ENCODE results near the gene FAM240A.
"Not testable (repeated sequence)": the region's sequence is repeated elsewhere in the genome, so short reads cannot be mapped to it uniquely, and the experiment has no call there.

Gene FAM240A

DNA sequence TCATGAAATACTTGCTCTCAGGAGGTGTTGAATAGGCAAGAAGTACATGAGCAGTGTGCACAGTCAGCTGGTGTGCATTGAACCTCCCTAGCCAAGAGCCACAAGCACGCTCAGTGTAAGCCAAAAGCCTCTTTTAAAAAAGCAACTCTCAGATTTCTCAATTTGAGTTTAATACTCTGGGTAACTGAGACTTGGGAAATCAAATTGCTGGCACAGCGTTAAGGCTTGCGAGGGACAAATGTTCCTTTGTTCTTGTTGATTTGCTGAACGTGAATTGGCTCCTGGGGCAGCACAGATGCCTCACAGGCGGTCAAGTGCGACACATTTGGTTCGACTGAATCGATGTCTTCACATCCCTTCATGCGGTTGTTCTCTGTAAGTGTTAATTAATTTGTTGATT is at the start of gene FAM240A:
TSS of gene FAM240A (plus strand) at position 202 of the 400 bp plus-strand sequence. CDS start at position 361, 159 bp downstream.
- in situ Hi-C loops (cut with MboI; ENCODE audit: low sequenced_read_pairs): no loop called here

DNA sequence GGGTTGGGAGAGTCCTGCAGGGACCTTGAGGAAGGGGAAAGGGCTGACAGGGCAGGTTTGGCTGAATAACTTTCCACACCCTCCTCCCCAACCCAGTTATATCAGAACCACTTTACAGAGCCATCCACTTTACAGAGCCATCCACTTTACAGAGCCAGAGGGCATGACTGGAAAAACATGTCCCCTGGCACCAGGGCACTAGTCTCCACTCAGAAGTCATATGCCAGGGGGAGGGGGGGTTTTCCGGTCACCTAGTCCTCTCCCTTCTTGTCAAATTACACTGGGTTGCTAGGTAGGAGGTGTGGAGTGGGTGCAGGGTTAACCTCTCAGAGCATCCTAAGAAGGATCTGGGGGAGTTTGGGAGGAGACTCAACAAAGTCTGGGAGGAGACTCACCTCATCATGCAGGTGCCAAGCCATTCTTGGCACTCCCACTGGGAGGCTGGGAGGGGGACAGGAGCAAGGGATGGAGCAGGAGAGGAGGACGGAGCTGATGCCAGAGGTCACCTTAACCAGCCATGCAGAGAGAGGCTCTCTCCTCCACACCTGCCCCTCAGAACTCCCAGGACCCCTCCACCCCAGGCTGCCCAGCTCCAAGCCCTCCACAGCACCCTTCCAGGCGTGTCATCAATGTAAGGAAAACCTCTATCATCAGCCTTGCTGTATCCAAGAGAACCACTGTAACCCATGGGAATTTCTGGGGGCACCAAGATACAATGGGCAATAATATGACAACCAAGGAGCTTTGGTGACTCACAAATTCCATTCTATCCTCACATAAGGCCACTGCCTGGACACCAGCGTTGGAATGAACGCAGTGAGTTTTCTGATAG is 47.9 kb upstream of the FAM240A start:
- in situ Hi-C loops (cut with MboI; ENCODE audit: low sequenced_read_pairs): no loop called here

DNA sequence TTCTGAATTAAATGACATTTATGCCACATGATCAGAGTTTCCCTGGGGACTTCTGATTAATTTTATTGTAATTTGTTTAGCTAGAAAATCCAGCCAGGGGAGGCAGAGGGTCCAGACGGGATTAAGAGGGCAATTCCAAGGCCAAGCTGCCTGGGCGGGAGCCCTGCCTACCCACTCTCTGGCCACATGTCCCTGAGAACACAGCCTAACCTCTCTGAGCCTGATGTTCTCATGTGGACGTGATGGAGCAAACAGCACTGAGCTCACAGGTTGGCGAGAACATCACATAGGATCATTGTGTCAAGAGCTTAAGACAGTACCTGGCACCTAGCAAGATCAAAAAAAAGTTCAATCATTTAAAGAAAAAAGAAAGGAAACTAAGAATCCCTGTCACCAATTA is 47.2 kb upstream of the FAM240A start:
- in situ Hi-C loops (cut with MboI; ENCODE audit: low sequenced_read_pairs): no loop called here

DNA sequence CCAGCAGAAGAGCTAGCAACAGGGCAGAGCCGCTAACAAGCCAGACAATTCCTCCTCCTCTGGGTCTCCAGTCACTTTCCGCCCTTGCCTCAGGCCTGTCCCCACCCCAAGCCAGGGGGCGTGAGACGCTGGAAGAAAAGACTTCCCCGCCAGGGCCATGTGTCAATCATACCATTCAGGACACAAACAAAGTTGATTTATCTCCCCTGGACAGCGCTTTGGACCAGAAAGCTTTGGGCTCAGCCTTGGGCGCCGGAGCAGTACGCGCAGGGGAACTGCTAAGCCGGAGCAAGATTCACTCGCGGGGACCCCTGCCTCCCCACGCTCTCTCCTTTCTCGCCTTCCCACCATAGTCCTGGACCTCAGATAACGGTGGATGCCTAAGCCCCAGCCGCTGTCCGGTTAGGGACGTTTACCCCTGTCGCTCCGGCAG is 46.7 kb upstream of the FAM240A start:
- in situ Hi-C loops (cut with MboI; ENCODE audit: low sequenced_read_pairs): no loop called here

DNA sequence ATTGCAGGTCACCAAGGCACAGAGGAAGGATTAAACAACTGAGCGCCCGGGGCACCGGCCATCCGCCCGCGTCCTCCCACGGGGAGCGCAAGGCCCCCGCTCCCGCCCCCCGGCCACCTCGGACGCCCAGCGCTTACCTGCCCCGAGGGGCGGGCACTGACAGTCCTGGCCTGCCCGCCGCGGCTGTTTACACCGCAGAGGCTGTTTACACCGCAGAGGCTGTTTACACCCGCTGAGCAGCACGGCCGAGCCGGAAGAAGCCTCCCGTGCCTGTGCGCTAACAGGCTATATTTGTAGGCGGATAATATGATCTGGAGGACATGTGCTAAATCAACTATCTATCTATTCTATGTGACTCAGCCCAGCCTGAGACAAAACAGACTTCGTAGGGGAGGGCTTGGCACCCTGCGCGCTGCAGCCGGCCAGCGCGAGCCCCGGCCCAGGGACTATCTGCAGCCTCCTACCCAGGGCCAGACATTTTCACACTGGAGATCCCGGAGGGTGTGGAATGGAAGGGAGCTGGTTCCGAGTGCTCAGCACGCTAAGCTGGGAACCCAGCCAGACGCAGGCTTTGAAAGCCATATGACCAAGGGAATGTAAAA is 46.2 kb upstream of the FAM240A start, which contains the start of gene LRRC2:
TSS of gene LRRC2 (minus strand) at position 263 of the 602 bp plus-strand sequence. CDS start 14,711 bp downstream, outside the sequence.
- in situ Hi-C loops (cut with MboI; ENCODE audit: low sequenced_read_pairs): no loop called here

DNA sequence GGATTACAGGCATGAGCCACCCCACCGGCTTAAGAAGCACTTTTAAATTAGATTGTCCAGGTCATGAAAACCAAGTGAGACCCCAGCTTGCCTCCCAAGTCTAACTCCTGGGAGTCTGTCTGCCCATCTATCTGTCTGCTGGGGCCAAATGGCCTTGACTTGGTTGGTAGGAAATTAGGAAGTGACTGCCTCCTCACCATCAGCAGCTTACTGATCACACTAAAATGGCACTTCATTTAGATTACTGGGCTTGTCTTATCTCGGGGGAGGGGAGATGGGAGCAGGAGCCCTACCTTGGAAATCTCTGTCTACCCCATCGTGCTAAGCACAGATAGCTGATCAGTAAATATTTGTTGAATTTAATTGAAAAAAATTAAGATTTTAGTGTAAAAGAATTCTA is 40.6 kb upstream of the FAM240A start:
- in situ Hi-C loops (cut with MboI; ENCODE audit: low sequenced_read_pairs): no loop called here

DNA sequence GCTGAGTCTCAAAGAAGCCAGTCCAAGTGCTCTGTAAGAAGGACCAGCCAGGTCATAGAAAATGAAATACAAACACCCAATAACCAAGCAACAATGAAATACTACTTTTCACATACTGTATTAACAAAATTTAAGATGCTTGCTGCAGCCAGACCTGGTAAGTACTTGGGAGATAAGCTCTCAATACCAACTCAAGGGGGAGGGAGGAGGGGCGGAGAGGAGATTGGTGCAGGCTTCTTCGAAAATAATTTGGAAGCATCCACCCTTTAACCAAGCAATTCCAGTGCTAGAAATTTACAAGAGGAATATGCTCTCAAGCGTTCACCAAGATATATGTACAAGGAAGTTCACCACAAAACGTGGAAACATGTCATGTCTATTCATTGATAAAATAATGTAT is 38.6 kb upstream of the FAM240A start:
- in situ Hi-C loops (cut with MboI; ENCODE audit: low sequenced_read_pairs): no loop called here

DNA sequence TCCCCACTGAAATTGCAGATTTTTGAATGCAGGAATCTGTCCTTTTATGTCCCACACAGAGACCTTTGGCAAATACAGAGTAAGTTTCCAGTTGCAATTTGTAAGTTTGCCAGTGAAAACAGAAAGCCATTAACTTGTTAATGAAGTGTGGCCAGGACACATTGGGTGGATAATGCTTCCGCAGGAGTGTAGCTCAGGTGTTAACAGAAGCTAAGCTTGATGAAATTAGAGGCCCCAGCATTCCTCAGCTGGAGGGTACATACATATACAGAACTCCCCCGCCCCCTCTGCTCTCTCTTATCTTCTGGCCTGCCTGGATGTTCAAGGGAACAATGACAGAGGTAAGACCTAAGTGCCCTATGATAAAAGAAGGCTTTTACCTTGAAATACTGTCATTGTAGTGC is 38.1 kb upstream of the FAM240A start:
- in situ Hi-C loops (cut with MboI; ENCODE audit: low sequenced_read_pairs): no loop called here

GRCh38 chr3:46574881-46575576 is 37.3 kb upstream of the FAM240A start:
- in situ Hi-C loops (cut with MboI; ENCODE audit: low sequenced_read_pairs): no loop called here

GRCh38 chr3:46575577-46576222 is 36.6 kb upstream of the FAM240A start:
- in situ Hi-C loops (cut with MboI; ENCODE audit: low sequenced_read_pairs): no loop called here

GRCh38 chr3:46576386-46576785 is 35.9 kb upstream of the FAM240A start:
- in situ Hi-C loops (cut with MboI; ENCODE audit: low sequenced_read_pairs): no loop called here

DNA sequence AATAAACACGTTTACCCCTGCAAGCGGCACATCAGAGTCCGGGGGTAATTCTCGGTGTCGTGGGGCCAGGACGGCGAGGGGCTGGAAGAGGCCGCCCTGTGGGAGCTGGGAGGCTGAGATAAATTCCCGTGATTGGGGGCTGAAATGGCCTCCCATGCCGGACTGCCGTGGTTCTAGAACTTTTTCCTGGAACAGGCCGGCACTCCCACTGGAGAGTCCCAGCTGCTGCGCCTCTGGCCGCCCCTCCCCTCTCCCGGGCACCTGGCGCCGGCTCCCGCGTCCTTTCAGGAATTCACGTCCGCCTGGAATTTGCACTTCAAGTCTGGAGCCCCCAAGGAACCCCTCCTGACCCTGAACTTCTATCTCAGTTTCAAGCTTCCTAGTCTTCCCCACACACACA is 35.4 kb upstream of the FAM240A start:
- in situ Hi-C loops (cut with MboI; ENCODE audit: low sequenced_read_pairs): no loop called here

DNA sequence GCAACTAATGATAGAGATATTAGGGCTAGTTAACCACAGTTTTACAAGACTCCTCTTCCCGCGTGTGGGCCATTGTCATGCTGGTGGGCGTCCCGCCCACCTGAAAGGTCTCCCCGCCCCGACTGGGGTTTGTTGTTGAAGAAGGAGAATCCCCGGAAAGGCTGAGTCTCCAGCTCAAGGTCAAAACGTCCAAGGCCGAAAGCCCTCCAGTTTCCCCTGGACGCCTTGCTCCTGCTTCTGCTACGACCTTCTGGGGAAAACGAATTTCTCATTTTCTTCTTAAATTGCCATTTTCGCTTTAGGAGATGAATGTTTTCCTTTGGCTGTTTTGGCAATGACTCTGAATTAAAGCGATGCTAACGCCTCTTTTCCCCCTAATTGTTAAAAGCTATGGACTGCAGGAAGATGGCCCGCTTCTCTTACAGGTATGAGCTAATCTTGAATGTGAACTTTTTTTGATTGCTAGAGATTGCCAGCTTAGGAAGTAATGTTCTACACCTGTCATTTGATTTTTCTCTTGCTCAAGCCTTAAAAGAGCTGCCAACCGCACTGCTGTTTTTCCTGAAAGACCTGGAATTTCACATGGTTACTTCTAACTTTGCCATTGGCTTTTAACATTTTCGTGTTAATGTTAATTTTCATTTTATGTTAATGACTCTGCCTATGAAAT is 34.6 kb upstream of the FAM240A start:
- in situ Hi-C loops (cut with MboI; ENCODE audit: low sequenced_read_pairs): not testable (repeated sequence)

DNA sequence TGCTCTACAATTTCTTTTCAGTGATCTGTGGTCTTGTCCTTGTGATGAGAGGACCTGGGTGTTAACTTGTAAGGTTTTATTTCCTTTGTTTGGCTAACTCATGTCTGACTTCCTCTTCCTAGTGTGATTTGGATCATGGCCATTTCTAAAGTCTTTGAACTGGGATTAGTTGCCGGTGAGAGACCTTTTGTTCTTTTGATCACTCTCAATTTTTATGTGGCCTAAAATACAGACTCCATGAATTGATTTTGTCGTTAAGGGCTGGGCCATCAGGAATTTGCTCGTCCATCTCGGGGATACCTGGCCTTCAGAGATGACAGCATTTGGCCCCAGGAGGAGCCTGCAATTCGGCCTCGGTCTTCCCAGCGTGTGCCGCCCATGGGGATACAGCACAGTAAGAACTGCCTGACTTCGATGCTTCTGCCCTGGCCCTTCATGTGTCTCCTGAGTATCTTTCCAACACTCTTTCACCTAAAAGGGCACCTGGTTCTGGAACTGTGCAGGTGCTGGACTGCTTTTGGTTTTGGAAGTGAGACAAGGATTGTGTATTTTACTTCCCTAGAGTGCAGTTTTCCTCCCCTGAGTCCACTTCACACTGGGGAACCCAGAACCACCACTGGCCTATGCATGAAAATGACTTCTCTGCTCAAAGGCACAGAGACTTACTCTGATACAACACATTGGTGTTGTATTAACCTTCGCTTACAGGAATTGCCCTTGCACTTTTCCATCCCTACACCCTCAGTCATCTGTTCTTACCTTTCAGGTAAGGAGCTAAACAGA is 33.2 kb upstream of the FAM240A start:
- in situ Hi-C loops (cut with MboI; ENCODE audit: low sequenced_read_pairs): no loop called here

GRCh38 chr3:46579756-46580286 is 32.5 kb upstream of the FAM240A start:
- in situ Hi-C loops (cut with MboI; ENCODE audit: low sequenced_read_pairs): no loop called here

DNA sequence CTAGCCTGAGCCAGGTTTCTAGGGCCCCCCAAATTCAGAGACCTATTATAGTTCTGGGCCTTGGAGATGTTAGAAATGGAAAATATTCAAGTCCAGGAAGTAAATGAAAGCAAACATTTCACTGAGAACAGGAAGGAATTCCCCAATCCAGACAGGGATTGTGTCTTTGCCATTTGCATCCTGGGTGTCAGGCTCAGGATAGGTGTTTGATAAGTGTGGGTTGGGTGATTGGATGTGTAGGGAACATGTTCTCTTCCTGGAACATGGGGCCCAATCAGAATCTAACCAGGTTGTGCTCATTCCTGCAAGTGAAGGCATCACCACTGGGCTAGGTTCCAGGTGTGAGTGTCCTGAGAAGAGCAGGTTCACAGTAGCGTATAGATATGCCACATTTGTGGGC is 31.6 kb upstream of the FAM240A start:
- in situ Hi-C loops (cut with MboI; ENCODE audit: low sequenced_read_pairs): no loop called here

DNA sequence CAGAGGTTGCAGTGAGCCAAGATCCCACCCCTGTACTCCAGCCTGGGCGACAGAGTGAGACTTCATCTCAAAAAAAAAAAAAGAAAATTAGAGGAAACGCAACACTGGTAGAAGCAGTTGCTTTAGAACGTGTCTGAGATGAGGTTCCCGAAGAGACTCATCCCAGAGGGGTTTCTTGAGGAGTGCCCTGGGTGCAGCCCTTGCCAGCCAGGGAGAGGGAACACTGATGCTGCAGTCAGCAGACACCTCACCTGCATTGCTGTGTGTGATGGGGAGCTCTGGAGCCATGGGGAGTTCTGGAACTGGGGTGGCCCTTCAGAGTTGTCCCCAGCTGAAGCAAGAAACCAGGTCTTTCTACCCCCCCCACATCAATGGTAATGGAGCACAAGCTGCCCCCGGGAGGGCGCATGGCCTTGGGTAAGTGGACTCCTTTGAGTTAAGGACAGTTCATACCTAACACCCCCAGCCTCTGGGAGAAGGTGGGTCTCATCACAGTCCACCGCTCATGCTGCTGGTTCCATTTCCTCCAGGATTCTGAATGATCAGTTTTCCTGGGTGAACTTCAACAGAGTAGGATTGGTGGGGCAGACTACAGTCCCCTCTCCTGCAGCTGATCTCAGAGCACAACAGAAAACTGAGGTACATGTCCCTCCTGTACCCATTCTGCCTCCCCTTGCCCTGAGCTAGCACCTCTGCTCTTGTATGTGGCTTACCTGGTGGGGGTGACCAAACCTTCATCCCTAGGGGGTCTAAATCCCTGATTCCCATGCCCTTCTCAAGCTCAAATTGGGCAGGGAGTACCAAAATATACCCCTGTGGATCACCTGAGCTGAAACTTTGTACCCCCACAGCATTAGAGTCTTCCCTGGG is 27.5 kb upstream of the FAM240A start:
- in situ Hi-C loops (cut with MboI; ENCODE audit: low sequenced_read_pairs): no loop called here

DNA sequence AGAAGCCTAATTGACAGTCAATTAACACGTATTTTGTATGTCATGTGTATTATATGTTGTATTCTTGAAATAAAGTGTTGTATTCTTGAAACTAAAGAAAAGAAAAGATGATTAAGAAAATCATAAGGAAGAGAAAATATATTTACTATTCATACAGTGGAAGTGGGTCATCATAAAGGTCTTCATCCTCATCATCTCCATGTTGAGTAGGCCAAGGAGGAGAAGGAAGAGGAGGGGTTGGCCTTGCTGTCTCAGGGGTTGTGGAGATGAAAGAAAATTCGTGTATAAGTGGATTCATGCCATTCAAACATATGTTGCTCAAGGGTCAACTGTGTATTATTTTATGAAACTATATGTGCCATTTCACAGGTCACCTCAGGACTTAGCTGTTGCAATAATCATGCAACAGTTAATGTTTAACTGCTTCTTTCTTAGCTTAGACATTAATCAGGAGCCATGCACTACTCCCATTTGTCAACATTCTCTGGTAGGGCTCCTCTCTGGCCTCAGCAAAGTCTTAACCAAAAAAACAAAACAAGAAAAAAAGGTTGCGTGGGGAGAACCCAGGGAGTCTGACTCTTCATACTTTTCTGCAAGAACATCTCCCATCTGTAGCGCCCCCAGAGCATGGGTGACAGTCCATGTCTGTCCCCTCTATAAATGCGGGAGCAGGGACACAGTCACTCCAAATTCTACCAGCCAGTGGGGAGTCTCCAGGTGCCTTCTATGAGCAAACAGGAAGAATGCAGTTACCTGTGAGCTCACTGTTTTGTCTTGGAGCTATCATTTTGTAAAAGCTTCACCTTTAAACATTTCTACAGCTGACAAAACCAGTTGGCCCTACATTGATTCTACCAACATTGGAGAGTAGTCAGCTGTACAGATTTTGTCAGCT is 26.3 kb upstream of the FAM240A start:
- in situ Hi-C loops (cut with MboI; ENCODE audit: low sequenced_read_pairs): no loop called here

Measured in HL-60/S4 treated with phorbol 12-myristate 13-acetate at 8.2 ng/mL for 4 days and 3 days (cell line).